Midbrain (tissue), 1 donor: ENCODE measurements around the gene TOPORS.

Experiments
- DNase-seq: peaks from one replicate; lab custom pipeline; 2025; lab: John Stamatoyannopoulos, UW

Gene TOPORS

GRCh38 chr9:32502464-32502863 is 49.9 kb downstream of the TOPORS start:
- no peak for DNase-seq

DNA sequence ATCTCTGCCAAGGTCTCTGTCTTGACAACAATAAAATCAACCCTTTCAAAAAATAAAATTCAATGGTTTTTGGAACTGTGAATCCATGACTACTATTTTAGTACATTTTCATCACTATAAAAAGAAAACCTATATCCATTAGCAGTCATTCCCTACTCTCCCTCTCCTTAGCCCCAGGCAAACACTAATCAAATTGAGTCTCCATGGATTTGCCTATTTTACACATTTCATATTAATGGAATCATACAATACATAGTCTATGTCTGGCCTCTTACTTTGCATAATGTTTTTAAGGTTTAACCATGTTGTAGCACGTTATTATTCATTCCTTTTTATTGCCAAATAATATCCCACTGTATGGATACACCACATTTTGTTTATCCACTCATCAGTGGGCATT is 50.5 kb downstream of the TOPORS start:
- DNase-seq: no peak

DNA sequence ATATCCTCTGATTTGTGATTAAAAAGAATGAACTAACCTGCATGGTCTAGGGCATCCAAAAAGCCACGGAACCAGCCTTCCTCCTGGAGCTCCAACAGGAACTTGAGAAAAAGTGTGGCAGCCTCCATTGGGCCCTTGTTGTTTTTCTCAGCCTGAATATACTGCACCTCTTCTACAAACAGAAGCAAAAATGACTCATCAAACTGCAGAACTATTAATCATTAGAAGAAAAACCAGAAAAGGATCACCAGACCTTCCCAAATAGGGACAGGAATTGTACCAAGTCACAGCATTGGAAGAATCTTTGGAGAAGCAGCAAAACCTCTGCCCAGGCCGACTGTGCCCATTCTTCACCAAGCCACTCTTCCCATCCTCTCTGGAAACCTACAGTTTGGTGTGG is 51.6 kb downstream of the TOPORS start:
- DNase-seq: no peak

- no peak for DNase-seq
These were observed 54.5 kb downstream of the TOPORS start for GRCh38 chr9:32497921-32498320.

- no peak for DNase-seq
These were observed 61.8 kb downstream of the TOPORS start for GRCh38 chr9:32490601-32491000.
